Umbilical cord (tissue), 2 donors: ENCODE data around the gene CNTNAP5. TPM values are rescaled to one million over a fixed set of nuclear protein-coding genes. Genes with fewer than 3 reads are reported as not detected.

Experiments
- DNase-seq: peaks from one replicate; pipeline ENCODE4 v3.0.0-alpha.2; 2015; ENCODE audit warnings: low spot score
- total RNA-seq: library from RNA; depleted of rRNA; stranded (reverse); fragments of >200 nt; gene quantifications from one replicate; pipeline ENCODE4 v1.2.3, GENCODE V29; 2014; ENCODE audit warnings: low replicate concordance; ENCODE audit not compliant: insufficient read depth

The CNTNAP5 gene
- total RNA-seq, 1 donor from 2014 or later, result 2.6 TPM

DNA sequence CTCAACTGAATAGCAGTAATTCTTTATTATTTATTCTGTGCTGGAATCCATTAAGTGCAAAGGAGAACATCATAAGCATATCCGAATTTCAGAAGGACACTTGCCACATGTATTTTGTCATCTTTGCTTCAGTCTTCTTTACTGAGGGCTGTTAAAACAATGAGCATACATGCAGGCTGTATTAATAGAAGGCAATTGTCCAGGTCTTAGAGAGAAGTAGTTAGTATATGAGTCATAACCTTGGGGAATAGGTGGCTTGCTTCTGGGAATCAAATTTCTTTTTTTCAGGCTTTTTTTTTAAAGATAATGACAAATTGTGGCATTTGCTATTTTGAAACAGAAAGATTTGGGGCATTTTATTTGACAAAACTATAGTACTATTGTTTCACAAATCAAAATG lies 773.5 kb downstream of the CNTNAP5 start:
- no peak for DNase-seq

DNA sequence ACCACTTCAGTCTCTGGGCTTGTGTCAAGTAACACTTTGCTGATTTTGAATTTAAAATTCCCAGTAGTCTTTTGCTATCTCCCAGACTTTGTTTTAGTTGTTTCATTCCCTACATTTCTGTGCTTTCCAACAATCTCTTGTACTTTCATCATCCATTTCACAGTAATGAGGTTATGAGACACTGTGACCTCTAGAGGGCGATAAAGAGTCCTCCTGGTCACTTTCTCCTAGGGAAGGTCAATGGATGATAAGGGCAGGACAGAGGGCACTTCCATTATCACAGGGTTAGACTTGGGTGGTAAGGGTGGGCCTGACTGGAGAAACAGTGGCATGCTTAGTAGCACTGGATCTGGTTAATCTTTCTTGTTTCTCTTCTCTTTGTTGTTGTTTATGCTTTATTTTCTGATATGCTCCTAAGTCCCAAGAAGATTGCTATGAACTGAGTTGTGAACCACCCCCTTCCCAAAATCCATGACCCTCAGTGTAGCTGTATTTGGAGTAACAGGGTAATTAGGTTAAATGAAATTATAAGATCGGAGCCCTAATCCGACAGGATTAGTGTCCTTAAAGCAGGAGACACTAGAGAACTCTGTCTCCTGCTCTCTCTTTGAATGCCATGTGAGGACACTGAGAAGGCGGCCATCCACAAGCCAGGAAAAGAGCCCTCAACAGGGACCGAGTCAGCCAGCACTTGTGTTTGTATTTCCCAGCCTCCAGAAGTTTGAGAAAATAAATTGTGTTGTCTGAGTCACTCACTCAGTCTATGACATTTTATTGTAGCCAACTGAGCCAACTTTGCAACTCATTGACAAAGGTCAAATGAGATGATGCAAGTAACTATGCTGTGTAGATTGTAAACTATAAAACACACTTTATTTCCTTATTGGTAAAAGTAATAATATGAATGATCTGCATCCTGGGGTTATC lies 779.2 kb downstream of the CNTNAP5 start:
- DNase-seq, result peak; percentile 29

DNA sequence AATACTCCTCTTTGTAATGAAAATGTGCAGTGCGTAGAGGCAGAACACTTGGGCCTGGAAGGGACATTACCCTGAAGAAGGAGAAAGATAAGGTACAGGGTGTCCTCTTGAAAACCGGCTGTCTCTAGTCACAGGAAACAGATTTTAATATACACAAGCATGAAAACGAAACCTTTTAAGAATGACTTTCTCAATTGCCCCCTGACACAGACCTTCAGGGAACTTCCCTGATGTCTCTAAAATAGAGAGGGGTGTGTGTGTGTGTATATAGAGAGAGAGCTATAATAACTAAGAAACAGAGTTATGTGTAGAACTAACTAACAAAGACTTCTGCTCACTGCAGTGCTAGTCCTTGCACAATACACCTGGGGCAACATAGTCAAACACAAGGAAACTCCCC lies 780.0 kb downstream of the CNTNAP5 start:
- DNase-seq, result no peak

DNA sequence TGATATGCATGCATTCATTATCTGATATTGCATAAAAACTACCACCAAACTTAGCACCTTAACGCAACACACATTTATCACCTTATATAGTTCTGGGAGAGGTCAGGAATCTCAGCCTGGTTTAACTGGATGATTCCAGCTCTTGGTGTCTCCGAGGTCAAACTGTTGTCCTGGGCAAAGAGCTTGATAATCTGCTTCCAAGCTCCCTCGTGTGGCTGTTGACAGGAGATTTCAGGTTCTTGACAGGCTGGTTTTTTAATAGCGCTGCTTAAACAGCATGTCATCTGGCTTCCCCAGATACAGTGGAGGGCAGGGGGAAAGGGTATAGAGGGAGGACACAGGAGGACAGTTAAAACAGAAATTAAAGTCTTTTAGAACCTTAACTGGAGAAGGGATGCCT lies 785.0 kb downstream of the CNTNAP5 start:
- DNase-seq, result peak; percentile 11

DNA sequence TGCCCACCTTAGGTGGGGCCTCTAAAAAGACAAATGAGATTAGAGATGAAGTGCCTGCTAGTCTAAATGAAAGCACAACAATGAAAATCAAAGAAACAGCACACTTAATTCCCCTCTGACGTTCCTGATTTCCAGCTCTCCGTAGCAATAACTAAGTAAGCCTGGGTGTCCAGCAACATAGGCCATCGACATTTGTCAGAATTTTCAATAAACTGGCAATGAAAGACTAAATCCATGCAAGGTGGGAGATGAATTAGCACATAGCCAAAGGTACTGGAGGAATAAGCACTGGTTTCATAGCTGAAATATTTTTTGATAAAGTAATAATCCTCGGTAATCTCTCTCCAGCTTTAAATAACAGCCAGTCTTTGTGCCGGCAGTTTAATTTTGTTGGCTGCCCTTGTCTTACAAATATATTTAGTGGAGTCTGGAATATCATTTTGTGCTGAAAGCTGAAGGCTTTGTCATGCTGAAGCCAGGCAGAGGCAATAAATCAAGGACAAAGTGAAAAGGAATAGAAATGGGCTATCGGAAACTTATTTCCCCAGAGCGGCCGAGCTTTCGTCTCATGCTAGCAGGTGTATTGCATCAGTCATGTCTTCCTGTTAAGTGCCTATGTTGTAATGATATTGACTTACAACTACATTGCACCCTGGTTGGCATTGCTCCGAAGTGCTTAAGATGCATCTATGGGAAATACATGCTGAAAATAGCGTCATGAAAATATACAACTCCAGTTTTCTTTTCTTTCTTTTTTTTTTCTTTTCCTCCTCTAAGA lies 790.1 kb downstream of the CNTNAP5 start:
- DNase-seq, result no peak

DNA sequence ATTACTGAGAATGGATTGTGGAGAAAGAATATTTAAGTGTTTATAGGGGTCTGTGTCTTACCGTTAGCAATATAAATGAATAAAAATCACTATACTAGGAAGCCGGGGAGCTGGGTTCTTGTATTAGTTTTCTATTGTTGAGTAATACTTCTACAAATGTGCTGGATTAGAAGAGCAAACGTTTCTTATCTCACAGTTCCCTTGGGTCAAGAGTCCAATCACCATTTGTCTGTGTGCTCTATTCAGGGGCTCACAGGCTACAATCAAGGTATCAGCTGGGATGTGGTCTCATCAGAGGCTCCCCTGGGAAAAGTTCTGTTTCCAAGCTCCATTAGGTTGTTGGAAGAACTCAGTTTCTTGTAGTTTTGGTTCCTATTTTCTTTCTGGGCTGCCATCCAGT lies 790.9 kb downstream of the CNTNAP5 start:
- no peak for DNase-seq

DNA sequence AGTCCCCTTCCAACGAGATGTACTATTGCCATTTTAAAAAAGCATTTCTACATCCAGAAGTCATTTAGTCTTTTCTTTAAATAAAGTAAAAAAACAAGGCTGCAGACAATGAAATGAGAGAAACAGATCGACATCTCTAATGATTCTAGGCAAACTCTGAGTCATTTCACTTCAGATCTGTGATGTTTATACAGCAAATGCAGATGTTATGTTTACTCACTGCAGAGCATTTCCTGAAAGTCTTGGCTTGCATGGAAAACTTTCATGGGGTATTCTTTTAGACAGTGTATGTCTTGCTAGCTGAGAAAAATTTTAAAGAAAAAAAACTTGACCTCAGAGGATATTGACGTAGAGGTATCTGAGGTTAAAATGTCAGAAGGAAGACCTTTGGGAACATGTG lies 797.4 kb downstream of the CNTNAP5 start:
- no peak for DNase-seq

DNA sequence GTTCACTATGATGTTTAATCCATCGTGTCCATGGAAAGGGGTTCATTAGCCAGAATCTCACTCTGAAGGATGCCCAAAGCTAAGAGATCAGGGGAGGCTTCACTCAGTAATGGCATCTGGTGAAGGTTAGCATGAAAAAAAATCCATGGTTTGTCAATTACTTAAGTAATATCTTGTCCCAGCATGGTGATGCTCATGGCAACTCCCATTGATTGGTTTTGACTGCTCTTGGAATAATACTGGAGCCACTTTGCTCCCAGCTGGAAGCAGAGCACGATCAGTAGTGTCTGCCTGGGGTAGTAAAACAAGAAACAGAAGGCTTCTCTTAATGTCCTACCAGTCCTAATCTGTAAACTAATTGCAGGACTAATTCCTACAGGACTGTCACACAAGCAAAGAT lies 799.4 kb downstream of the CNTNAP5 start:
- no peak for DNase-seq

DNA sequence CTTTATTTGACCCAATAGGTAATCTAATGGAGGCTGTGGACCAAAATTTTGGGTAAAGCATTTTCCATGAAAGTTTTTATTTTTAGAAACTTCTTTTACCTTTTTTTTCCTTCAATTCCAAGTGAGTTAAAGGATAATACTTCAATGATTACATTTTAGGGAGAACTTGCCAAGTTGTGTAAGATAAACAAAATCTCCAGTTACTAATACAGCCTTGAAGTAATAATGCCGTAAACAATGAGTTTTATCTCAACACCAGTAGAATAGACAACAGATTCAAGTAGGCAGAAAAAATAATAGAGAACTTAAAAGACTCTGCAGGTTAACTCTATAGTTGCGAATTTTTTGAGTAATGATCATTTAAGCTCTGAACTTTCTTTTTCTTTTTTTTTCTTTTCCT lies 807.4 kb downstream of the CNTNAP5 start:
- no peak for DNase-seq

DNA sequence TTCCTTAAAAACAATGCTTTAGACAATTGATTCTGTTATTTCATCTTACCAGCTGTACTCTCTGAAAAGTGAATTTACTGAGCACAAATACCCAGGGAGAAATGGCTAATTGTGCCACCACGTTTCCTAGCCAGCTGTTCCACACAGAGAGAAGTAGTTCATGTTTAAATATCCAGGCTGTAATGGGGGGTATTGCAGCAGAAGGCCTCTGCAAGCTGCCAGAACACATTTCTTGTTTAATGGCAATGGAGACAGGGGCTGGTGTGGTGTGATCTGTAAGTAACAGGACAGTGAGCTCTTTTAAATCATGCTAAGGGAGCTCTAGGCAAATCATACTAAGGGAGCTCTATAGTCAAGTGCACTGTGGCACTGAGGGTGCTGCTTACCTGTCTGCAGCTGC lies 809.2 kb downstream of the CNTNAP5 start:
- DNase-seq, result no peak

DNA sequence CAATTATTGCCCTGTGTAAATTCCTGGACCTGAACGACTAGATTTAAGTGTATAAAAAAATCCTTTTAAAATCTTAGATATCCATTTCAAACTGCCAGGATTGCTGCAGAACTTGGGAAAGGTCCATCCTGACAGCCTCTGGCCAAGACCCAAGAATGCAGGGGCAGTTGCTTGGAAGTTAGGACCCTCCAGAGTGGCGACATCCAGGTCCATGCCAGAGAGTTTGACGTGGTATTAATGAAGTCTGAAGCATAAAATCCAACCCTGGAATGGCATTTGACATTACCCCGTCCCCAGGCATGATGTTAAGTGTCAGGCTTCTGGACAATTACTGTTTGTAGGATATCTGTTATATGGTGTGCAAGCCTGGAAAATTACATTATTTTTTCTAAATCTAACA lies 810.2 kb downstream of the CNTNAP5 start:
- no peak for DNase-seq

DNA sequence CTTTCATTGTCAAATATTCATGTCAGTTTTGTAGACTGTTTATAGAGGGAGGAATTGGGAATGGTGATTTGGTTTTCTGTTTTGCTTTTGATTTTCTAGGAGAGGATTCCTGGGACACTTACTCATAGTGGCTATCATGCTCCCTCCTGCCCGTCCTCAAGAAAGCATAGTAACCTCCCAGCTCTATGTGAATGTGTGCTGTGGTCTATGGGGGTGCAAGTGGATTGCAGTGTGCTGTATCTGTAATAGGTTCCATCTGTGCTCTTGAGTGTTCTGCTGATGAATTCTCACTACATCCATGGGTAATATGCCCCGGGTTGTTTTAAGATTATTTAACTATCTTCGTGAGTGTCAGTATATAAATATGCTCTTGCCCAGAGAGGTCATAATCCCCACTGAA lies 811.3 kb downstream of the CNTNAP5 start:
- peak; percentile 1 for DNase-seq

DNA sequence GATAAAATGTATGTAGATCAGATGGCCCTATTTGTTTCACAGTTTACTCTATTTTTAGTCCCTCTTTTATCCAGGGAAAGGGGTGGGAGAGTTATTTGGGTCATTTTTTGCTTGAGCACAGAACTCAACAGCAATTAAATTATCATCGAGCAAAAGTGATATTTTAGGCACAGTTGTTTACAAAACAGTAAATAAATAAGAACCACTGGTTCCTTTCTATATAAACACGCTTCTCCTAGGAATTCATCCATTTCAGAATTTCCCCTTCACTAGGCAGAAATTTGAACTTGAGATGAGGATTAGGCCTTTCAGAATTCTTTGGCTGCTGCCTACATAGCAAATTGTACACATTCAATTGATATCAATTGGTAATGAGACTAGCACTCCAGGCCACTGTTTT lies 812.4 kb downstream of the CNTNAP5 start:
- no peak for DNase-seq

DNA sequence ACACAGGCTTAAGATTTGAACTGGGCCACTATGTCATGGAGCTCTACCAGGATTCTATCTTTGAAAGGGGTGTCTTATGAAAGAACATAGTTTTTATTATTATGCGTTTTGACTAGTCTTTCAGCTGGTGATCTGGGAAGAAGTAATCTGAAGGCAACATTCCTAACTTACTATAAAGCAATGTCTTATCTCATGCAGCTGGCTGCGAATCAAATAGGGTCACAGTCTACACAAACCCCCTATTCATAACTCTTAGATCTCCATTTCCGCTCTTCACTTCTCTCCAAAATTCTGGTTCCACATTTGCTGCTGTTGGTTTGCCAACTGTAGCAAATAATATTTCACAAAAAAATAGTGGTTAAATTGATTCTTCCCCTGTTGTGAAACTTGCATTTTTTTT lies 813.3 kb downstream of the CNTNAP5 start:
- no peak for DNase-seq

DNA sequence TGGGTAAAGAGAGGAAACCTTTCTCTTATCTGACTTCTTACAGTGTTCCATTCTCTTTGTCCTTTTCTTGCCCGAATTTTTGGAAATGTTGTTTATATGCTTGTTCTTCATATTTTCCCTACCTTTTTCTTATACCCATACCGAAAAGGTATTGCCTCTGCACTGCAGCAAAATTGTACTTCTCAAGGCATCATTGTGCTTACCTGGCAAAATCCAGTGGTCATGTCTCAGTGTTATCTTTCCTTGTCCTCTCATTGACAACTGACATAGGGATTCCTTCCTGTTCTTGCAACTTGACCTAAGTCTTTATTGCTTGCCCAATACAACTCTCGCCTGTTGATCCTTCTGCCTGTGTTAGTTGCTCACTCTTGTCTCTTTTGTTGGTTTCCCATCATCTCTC lies 842.2 kb downstream of the CNTNAP5 start:
- DNase-seq, result no peak

DNA sequence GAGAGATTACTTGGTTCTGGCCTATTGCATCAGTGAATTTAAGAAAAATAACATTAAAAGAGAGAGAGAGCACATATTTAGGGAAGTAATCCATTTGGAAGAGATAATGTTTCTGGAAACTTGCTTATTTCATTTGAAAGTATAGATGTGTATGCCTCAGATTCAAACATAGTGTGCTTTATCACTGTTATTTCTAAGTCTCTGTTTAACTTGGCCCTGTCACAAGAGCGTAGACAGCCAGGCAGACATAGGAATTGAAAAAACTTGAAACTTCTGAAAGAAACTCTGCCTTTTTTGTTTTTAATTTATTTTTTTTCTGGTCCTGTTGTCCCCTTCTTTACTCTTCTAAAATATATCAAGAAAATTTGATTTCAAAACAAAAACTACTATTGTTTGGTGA lies 849.1 kb downstream of the CNTNAP5 start:
- DNase-seq, result peak; percentile 32

DNA sequence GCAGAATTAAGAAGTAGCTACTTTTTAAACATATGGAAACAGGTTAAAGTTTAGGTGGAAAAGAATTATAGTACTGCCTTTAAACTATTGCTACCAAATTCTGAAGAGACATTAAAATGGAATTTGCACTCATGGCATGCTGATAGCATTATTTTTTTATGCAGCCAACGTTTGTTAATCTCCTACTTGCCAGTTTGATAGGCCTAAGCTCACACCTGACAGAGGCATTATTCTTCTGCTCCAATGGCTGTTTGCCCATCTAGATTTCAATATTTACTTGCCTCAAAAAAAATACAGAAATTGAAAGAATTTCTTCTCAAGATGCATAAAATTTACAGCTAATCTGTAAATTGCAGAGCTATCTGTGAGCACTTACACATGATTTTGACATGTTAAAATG lies 849.6 kb downstream of the CNTNAP5 start:
- no peak for DNase-seq

DNA sequence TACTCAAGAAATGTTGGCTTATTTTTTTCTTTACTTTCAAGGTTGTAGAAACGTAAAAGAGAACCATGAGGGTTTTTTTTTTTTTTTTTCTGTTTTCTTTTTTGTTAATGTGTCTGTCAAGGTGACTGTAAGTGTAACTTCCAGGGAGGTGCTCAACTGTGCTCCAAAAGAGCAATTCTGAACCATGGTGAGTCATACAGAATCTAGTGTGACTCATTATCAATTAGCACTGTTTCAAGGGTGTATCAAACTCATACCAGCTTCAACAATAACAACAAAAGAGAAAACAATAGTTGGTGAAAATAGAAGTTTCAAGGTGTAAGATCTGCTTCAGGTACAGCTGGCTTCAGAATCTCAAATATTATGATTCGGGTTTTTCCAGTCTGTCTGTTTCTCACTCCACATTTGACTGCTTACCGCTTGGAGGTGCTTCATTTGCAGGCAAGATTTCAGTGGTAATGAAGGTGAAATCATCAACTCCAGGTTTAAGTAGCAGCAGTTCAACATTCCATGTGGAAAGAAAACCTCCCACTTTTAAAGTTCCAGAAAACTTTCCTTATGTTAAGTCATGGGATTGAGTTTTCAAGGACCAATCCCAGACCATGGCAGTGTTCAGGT lies 850.6 kb downstream of the CNTNAP5 start:
- DNase-seq, result no peak

DNA sequence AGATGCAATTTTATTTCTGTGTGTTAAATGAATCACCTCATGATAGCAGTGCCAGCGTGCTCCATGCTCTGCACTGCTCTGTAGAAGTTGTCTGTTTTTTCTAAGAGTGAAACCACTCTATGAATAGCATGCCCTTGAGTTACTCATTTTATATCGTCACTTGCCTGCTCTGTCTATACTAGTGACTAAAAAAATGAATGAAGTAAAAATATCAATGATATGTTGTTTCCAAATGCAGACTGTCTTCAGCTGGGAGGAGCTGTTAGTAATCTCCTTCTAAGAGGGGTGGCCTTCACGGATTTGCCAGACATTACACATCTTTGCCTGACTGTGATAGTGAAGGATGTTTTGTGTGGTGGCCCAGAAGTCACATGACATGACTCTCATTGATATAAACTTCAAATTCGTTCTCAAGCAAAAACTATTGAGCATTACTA lies 852.1 kb downstream of the CNTNAP5 start:
- DNase-seq, result peak; percentile 69

DNA sequence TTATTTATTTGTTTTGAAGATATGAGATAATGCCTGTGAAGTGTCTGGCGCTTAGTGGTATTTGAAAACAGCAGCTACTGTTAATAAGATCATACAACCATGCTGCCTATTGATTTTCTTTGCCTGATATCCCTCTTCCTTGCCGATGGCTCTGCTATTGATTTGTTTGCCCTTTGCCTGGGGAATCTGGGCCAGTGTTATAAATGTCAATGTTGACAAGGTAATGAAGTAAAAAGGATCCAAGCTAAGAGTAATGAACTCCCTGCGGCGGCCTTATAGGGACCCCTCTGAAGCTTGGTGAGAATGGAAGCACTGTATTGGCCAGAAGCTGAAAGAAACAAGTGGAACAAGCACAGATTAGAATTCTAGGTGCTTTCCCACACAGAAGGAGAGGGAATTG lies 854.6 kb downstream of the CNTNAP5 start:
- no peak for DNase-seq

DNA sequence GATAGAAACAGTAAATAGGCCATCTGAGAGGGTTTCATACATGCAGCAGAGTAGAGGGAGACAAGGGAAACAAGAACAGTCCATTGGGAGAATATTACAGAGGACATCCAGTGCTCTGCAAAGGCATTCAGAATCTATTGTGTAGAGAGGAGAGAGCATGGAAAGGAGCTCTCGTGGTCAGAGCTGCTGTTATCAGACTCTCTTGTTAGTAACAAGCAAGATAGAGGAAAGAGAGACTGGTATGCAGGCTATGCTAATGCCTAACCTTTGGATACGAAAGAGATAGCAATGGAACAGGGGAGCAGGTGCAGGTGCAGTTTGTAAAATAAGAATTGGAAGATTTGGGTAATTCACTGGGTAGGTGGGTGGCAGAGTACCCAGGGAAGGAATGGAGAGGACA lies 855.9 kb downstream of the CNTNAP5 start:
- DNase-seq, result no peak

DNA sequence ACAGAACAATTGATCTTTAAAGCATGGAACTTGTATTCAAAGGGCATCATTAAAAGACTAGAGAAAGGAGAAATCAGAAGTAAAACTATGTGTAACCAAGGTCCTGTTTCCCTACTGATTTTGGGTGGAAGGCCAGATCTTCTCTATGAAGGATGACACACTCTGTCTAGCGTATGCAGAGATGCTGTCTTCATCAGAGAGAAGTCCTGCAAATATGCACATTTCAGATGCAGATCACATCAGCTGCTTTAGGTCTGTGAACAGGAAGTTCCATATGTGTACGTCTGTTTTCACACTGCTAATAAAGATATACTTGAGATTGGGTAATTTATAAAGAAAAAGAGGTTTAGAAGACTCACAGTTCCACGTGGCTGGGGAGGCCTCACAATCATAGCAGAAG lies 857.3 kb downstream of the CNTNAP5 start:
- no peak for DNase-seq
